CD4-positive, alpha-beta T cell treated with Interleukin-4 for 1 hour (primary cell): ENCODE results near the gene NGFR.

Source experiments
- DNase-seq, 2 donors: peaks; one replicate each; pipeline ENCODE4 v3.0.0-alpha.2; 2020 to 2022

NGFR gene

GRCh38 chr17:49518346-49519078 is 23.4 kb downstream of the NGFR start:
- no peak for DNase-seq

- no peak for DNase-seq
These were observed 24.7 kb downstream of the NGFR start for GRCh38 chr17:49519781-49520180.

GRCh38 chr17:49520386-49521087 is 25.4 kb downstream of the NGFR start:
- no peak for DNase-seq

- no peak for DNase-seq
These were observed 26.0 kb downstream of the NGFR start for GRCh38 chr17:49521088-49521450.

- DNase-seq = no peak
These were observed 26.6 kb downstream of the NGFR start for GRCh38 chr17:49521471-49522356.

GRCh38 chr17:49522357-49522890 is 27.3 kb downstream of the NGFR start:
- no peak for DNase-seq

- no peak for DNase-seq
These were observed 28.1 kb downstream of the NGFR start for GRCh38 chr17:49523196-49523595.

- DNase-seq = peak in 1 of 2 donors; percentile 31
These were observed 28.8 kb downstream of the NGFR start for GRCh38 chr17:49523706-49524472.

GRCh38 chr17:49524473-49525359 is 29.6 kb downstream of the NGFR start:
- no peak for DNase-seq

- no peak for DNase-seq
These were observed 31.0 kb downstream of the NGFR start for GRCh38 chr17:49525831-49526741.

- no peak for DNase-seq
These were observed 33.0 kb downstream of the NGFR start for GRCh38 chr17:49527927-49528651.

- DNase-seq = no peak
These were observed 33.9 kb downstream of the NGFR start for GRCh38 chr17:49528966-49529365.

- DNase-seq = no peak
These were observed 35.0 kb downstream of the NGFR start for GRCh38 chr17:49530118-49530517.

- DNase-seq = no peak
These were observed 48.8 kb downstream of the NGFR start for GRCh38 chr17:49543860-49544259.

GRCh38 chr17:49545007-49545660 is 50.0 kb downstream of the NGFR start:
- no peak for DNase-seq

GRCh38 chr17:49545806-49546545 is 50.9 kb downstream of the NGFR start:
- no peak for DNase-seq

GRCh38 chr17:49546546-49547535 is 51.7 kb downstream of the NGFR start:
- no peak for DNase-seq
